GM10266 (cell line): ENCODE data around the gene F8.

Experiments
- DNase-seq: peaks from one replicate; pipeline ENCODE4 v3.0.0; 2012; ENCODE audit errors: extremely low spot score
- TF ChIP-seq, protein P1 (sequence below): IDR thresholded peaks from 2 replicates; pipeline ENCODE4 v1.5.1; 2012; ENCODE audit warnings: mild to moderate bottlenecking, low read depth; ENCODE audit not compliant: control insufficient read depth, insufficient read depth; ENCODE audit errors: missing control alignments

The F8 gene

DNA sequence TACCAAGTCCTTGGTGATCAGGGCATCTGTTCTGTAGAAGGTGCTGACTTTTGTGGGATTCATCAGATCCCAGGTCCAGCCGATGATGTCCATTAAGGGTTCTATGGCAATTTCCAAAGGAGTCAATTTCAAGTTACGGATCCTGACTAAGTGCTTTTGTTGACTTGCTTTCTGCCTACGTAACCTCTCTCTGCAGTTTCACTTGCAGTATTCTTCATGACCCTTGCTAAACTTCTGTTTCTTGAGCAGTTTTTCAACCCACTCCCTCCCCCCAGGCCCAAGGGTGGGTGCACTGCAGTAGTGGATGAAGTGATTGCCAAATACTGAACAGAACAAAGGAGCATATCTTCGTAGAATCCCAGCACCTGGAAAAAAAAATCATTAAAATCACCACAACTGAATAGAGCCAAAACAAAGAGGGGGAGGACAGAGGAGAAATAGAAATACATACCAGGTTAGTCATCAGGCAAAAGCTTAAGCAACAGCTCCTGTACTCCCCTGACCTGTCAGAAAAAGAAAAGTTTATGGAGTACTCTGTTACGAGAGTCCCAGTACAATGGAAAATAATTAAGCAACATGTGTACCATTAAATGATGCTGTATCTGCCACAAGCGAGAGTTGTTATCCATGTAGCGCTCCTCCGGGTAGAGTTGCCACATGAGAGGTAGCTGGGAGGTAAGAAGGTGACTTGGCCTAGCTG is 42.7 kb upstream of the F8 start:
- TF ChIP-seq, protein P1, sequence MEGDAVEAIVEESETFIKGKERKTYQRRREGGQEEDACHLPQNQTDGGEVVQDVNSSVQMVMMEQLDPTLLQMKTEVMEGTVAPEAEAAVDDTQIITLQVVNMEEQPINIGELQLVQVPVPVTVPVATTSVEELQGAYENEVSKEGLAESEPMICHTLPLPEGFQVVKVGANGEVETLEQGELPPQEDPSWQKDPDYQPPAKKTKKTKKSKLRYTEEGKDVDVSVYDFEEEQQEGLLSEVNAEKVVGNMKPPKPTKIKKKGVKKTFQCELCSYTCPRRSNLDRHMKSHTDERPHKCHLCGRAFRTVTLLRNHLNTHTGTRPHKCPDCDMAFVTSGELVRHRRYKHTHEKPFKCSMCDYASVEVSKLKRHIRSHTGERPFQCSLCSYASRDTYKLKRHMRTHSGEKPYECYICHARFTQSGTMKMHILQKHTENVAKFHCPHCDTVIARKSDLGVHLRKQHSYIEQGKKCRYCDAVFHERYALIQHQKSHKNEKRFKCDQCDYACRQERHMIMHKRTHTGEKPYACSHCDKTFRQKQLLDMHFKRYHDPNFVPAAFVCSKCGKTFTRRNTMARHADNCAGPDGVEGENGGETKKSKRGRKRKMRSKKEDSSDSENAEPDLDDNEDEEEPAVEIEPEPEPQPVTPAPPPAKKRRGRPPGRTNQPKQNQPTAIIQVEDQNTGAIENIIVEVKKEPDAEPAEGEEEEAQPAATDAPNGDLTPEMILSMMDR: no peak
- DNase-seq: no peak

DNA sequence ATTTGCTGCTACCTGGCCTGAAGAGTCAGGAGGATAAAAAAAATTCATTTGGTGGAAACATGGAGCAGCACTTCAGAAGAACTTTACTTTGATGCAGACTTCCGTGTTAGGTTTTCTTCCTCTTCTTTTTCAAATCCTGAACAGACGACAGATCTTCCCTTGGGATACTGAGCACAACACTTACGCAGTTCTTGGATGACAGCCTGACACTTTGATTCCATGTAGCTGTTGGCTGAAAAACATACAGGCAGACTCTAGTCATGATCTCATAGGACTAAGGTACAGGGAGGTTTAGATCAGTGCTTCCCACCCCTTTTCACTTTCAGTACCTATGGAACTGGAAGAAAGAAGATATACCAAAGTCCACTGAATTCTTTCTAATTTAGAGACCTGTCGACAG is 39.2 kb upstream of the F8 start:
- no peak for DNase-seq
- TF ChIP-seq, protein P1: no peak

DNA sequence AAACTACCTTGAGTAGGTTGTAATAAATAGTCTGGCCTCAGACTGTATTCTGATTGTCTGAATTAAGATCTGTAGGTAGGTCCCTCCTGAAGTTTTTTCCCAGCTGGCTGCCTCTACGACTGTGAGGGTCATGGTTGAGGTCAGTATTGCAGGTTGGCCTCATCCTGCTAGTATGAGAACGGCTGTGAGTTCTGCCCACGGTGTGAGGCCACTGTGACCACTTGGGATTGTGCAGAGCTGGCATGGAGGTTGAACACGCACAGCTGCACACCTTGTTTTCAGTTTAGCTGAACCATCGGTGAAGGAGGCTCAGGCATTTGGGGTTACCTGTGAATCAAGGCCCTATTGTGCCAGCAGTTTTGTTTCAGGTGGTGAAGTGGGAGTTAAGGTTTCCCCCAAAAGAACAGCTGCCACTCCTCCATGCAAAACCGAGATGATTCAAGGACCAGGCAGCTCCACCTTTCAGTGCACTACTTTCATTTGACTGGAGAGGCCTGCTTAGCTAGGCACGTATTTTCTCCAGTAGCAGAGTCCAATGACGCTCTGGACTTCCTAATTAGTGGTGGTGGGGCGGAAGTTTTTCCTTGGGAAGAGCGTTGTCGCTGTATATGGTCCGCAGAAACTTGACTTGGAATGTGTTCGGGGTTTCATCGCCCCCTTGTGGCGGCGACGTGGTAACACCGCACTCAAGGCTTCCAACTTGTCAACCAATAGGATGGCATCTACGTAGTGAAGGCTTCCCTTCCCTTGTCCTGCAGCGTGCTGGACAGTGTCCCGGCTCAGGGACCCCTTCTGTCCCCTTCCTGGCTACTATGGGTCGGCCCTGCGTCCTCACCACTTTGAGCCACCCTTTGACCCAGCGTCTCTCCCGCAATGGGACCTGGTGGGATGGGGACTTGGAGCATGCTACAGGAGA is 34.6 kb upstream of the F8 start:
- peak; percentile 20 for DNase-seq
- TF ChIP-seq, protein P1: peak; percentile 66

DNA sequence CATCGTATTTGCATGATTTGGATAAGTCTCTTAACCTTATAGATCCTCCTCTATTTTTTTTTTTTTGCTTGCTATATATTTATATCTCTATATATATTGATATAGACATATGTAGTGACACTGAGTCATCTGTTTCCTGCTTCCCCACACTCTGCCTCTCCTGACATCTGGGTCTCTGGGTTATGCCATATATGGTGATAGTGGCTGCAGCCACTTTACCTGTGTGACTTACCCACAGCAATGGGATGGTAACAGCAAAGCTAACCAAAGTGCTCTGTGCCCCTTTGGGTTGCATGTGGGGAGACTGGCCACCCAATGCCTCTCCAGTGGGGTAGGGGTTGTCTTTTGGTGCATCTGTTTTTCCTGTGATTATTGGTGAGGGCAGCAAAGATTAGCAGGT is 33.9 kb upstream of the F8 start:
- no peak for DNase-seq
- TF ChIP-seq, protein P1: no peak

DNA sequence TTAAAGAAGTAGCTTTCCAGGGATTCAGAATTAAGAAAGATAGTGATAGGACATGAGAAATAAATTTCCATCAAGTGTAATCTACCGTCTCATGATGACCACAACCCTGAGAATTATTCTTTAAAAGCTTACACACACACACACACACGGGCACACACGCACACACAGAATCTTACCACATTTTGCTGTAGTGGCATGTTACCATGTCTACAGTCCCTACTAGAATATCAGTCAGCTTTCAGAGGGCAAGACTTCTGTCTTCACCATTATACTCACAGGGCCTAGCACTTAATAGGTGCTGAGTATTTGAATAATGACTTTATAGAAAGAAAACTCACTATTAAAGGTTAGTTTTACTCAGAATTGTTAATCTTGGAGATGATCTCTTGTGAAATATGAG is 33.0 kb upstream of the F8 start:
- TF ChIP-seq, protein P1: no peak
- no peak for DNase-seq

DNA sequence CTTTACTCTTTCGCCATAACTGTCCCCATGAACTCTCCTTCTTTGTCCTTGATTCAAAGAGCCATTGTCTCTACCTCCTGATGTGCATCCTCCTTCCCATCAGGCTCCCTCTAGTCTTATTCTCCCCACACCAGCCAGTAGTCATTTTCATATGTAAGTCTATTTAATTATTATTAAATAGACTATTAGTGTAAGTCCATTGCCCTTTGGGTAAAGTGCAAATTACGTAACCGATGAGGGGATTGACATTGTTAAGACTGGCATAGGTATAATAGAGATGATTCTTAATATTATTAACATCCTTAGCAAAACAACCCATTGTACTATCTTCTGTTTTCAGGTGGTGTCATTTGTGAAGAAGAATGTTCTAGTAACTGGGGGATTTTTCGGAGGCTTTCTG is 31.7 kb upstream of the F8 start:
- DNase-seq: no peak
- TF ChIP-seq, protein P1: no peak

DNA sequence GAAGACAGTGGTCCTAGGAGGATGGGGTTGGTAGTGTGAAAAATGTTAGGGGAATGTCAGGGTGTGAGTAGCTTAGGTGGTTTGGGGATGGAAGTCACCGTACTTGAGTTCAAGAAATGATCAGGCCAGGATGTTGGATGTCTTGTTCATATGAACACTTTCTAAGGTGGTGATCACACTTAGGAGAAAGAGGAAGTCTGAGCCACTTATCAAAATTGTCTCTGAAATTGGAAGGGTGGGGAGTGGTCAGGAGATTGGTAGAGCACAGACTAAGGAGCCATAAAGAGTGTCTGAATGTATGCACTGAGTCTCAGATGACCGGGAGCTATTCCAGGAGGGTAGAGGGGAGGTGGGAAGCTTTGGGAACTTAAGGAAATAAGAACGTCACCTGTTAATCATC is 31.1 kb upstream of the F8 start:
- TF ChIP-seq, protein P1: no peak

More for the DNA sequence above, 31.1 kb upstream of the F8 start:
- no peak for DNase-seq
